ENCODE results near the gene C4BPA. TPM values are rescaled to one million over a fixed set of nuclear protein-coding genes. Genes with fewer than 3 reads are reported as not detected.
A peak's percentile ranks its signal among the peaks of the same experiment; 100 is the strongest.

C4BPA gene
- total RNA-seq, 1 experiment from 2014 or later: 10.6 TPM

- intact Hi-C loops (cut with micrococcal nuclease; ENCODE audit: unreplicated experiment): no loop called here
- Mint-ChIP-seq H3K4me1 (ENCODE audit: low read depth, unreplicated experiment) (peaks cover 38% of the 10 kb centered on the region), H3K27me3 (ENCODE audit: insufficient read depth, unreplicated experiment) (no peaks in the 10 kb centered on the region), H3K27ac (ENCODE audit: unreplicated experiment) (peak overlapping the region; percentile 67), H3K4me3 (ENCODE audit: unreplicated experiment) (peak overlapping the region; percentile 71), H3K9me3 (ENCODE audit: unreplicated experiment) (peaks cover 23% of the 10 kb centered on the region), H3K36me3 (ENCODE audit: insufficient read depth, unreplicated experiment) (peaks cover 41% of the 10 kb centered on the region)
- Histone ChIP-seq H3K4me3 (ENCODE audit: low read depth, low read length) (peak overlapping the region; percentile 17), H3K4me1 (peaks cover 52% of the 10 kb centered on the region), H3K36me3 (ENCODE audit: control insufficient read depth, insufficient read depth, low read length) (no peaks in the 10 kb centered on the region; the same call in 1 of the 2 replicates), H3K27me3 (replicated peaks; ENCODE audit: control insufficient read depth, insufficient read depth, low read length) (no peaks in the 10 kb centered on the region), H3K9me3 (peaks cover 3% of the 10 kb centered on the region; the same call in 1 of the 2 replicates)
- no TSS peak for BruUV-seq (replicated peaks)
- DNase-seq: peak in 1 of 2 experiments; percentile 17
- TF ChIP-seq CTCF (IDR thresholded peaks at IDR 0.05; ENCODE audit: insufficient read depth in 1 of 2, low read depth in 1 of 2, low read length in 1 of 2, severe bottlenecking in 1 of 2, unreplicated experiment in 1 of 2): peak in 1 of 2 experiments; percentile 21
- ChIA-PET POLR2A (no interaction called here), CTCF (no interaction called here)
Measured at GRCh38 chr1:207091200-207091908, 12.7 kb upstream of the C4BPA start.

- no peak for DNase-seq
- peaks cover 66% of the 10 kb centered on the region for H3K36me3 Mint-ChIP-seq (ENCODE audit: insufficient read depth, unreplicated experiment)
- no peak overlapping the region for H3K27ac Mint-ChIP-seq (ENCODE audit: unreplicated experiment)
- Histone ChIP-seq H3K36me3 (ENCODE audit: control insufficient read depth, insufficient read depth, low read length) (peaks cover 3% of the 10 kb centered on the region), H3K4me3 (ENCODE audit: low read depth, low read length) (no peak overlapping the region), H3K4me1 (peaks cover 26% of the 10 kb centered on the region), H3K27me3 (replicated peaks; ENCODE audit: control insufficient read depth, insufficient read depth, low read length) (no peaks in the 10 kb centered on the region), H3K9me3 (peaks cover 23% of the 10 kb centered on the region)
- CTCF ChIA-PET: no interaction called here
- intact Hi-C loops (cut with micrococcal nuclease; ENCODE audit: unreplicated experiment): no loop called here
- no peaks in the 10 kb centered on the region for H3K27me3 Mint-ChIP-seq (ENCODE audit: insufficient read depth, unreplicated experiment)
- POLR2A ChIA-PET: interaction anchor here (0.7 kb wide), 1 partner anchor 236 kb away, joined by 3 read pairs; no protein-coding TSS in a partner anchor
- H3K9me3 Mint-ChIP-seq (ENCODE audit: unreplicated experiment): peaks cover 24% of the 10 kb centered on the region
- BruUV-seq (replicated peaks): no TSS peak
- H3K4me1 Mint-ChIP-seq (ENCODE audit: low read depth, unreplicated experiment): peaks cover 18% of the 10 kb centered on the region
- no peak for TF ChIP-seq CTCF (IDR thresholded peaks at IDR 0.05; ENCODE audit: insufficient read depth in 1 of 2, low read depth in 1 of 2, low read length in 1 of 2, severe bottlenecking in 1 of 2, unreplicated experiment in 1 of 2)
- H3K4me3 Mint-ChIP-seq (ENCODE audit: unreplicated experiment): no peak overlapping the region
Measured at GRCh38 chr1:207093944-207094343, 10.1 kb upstream of the C4BPA start.

GRCh38 chr1:207097871-207098324, 6.1 kb upstream of the C4BPA start:
- intact Hi-C loops (cut with micrococcal nuclease; ENCODE audit: unreplicated experiment): no loop called here
- peaks cover 19% of the 10 kb centered on the region for H3K4me1 Mint-ChIP-seq (ENCODE audit: low read depth, unreplicated experiment)
- Histone ChIP-seq H3K27me3 (replicated peaks; ENCODE audit: control insufficient read depth, insufficient read depth, low read length) (no peaks in the 10 kb centered on the region), H3K4me1 (peaks cover 6% of the 10 kb centered on the region; the same call in 1 of the 2 replicates), H3K36me3 (ENCODE audit: control insufficient read depth, insufficient read depth, low read length) (peaks cover 3% of the 10 kb centered on the region), H3K9me3 (peaks cover 27% of the 10 kb centered on the region), H3K4me3 (ENCODE audit: low read depth, low read length) (no peak overlapping the region)
- no peak for DNase-seq
- H3K9me3 Mint-ChIP-seq (ENCODE audit: unreplicated experiment): peaks cover 50% of the 10 kb centered on the region
- no peak for TF ChIP-seq CTCF (IDR thresholded peaks at IDR 0.05; ENCODE audit: insufficient read depth in 1 of 2, low read depth in 1 of 2, low read length in 1 of 2, severe bottlenecking in 1 of 2, unreplicated experiment in 1 of 2)
- ChIA-PET POLR2A (no interaction called here), CTCF (no interaction called here)
- no peak overlapping the region for H3K27ac Mint-ChIP-seq (ENCODE audit: unreplicated experiment)
- H3K27me3 Mint-ChIP-seq (ENCODE audit: insufficient read depth, unreplicated experiment): no peaks in the 10 kb centered on the region
- no TSS peak for BruUV-seq (replicated peaks)
- peaks cover 64% of the 10 kb centered on the region for H3K36me3 Mint-ChIP-seq (ENCODE audit: insufficient read depth, unreplicated experiment)
- no peak overlapping the region for H3K4me3 Mint-ChIP-seq (ENCODE audit: unreplicated experiment)
